Skeletal muscle satellite cell (primary cell): ENCODE measurements around the gene RCC1.
"Not testable (repeated sequence)": the region's sequence is repeated elsewhere in the genome, so short reads cannot be mapped to it uniquely, and the experiment has no call there.

ENCODE experiments used
- H3K27me3 ChIP-seq: 2 replicates; pipeline ENCODE4 v1.7.0; 2013; ENCODE audit warnings: low read length; ENCODE audit not compliant: control insufficient read depth, insufficient read depth
- H3K36me3 ChIP-seq: 2 replicates; pipeline ENCODE4 v1.7.0; 2013; ENCODE audit warnings: mild to moderate bottlenecking, control low read depth, low read length; ENCODE audit not compliant: insufficient read depth
- H3K4me1 ChIP-seq: 2 replicates; pipeline ENCODE4 v1.7.0; 2013; ENCODE audit warnings: low read length; ENCODE audit not compliant: control insufficient read depth, insufficient read depth
- H3K4me2 ChIP-seq: 2 replicates; pipeline ENCODE4 v1.7.0; 2013; ENCODE audit warnings: mild to moderate bottlenecking, low read length
- H3K4me3 ChIP-seq: 2 replicates; pipeline ENCODE4 v1.7.0; 2013; ENCODE audit warnings: low read length
- H3K9ac ChIP-seq: 2 replicates; pipeline ENCODE4 v1.7.0; 2013; ENCODE audit warnings: mild to moderate bottlenecking, low read depth, low read length, moderate library complexity
- H3K9me3 ChIP-seq: replicated peaks from 2 replicates; pipeline ENCODE4 v1.7.0; 2013; ENCODE audit warnings: mild to moderate bottlenecking, control low read depth, low read length

The RCC1 gene

GRCh38 chr1:28525002-28525642, 19.3 kb downstream of the RCC1 start:
- H3K4me2 ChIP-seq, H3K9ac ChIP-seq, H3K9me3 ChIP-seq, H3K27me3 ChIP-seq, H3K36me3 ChIP-seq, H3K4me3 ChIP-seq, H3K4me1 ChIP-seq: not testable (repeated sequence)

GRCh38 chr1:28526886-28527285, 21.0 kb downstream of the RCC1 start:
- Histone ChIP-seq H3K36me3 (peaks cover 17% of the 10 kb centered on the region), H3K9ac (no peak overlapping the region), H3K9me3 (no peaks in the 10 kb centered on the region), H3K4me1 (no peaks in the 10 kb centered on the region), H3K4me3 (no peak overlapping the region), H3K27me3 (no peaks in the 10 kb centered on the region), H3K4me2 (no peak overlapping the region)

GRCh38 chr1:28530456-28530855, 24.6 kb downstream of the RCC1 start:
- no peak overlapping the region for H3K4me3 ChIP-seq
- H3K36me3 ChIP-seq, result peaks cover 34% of the 10 kb centered on the region
- no peak overlapping the region for H3K9ac ChIP-seq
- H3K9me3 ChIP-seq, result no peaks in the 10 kb centered on the region
- no peaks in the 10 kb centered on the region for H3K27me3 ChIP-seq
- H3K4me1 ChIP-seq, result no peaks in the 10 kb centered on the region
- no peak overlapping the region for H3K4me2 ChIP-seq

GRCh38 chr1:28534671-28535070, 28.8 kb downstream of the RCC1 start:
- no peak overlapping the region for H3K9ac ChIP-seq
- peaks cover 61% of the 10 kb centered on the region for H3K36me3 ChIP-seq

GRCh38 chr1:28535180-28535579, 29.3 kb downstream of the RCC1 start:
- H3K4me3 ChIP-seq, result no peak overlapping the region
- H3K4me2 ChIP-seq, result no peak overlapping the region
- no peaks in the 10 kb centered on the region for H3K9me3 ChIP-seq
- H3K36me3 ChIP-seq, result peaks cover 56% of the 10 kb centered on the region
- no peaks in the 10 kb centered on the region for H3K27me3 ChIP-seq
- H3K9ac ChIP-seq, result no peak overlapping the region
- H3K4me1 ChIP-seq, result no peaks in the 10 kb centered on the region

More at GRCh38 chr1:28534671-28535070, 28.8 kb downstream of the RCC1 start:
- Histone ChIP-seq H3K27me3 (no peaks in the 10 kb centered on the region), H3K4me2 (no peak overlapping the region), H3K4me1 (no peaks in the 10 kb centered on the region), H3K4me3 (no peak overlapping the region), H3K9me3 (no peaks in the 10 kb centered on the region)

GRCh38 chr1:28537457-28538199, 31.8 kb downstream of the RCC1 start:
- no peak overlapping the region for H3K9ac ChIP-seq
- H3K4me1 ChIP-seq, result no peaks in the 10 kb centered on the region
- H3K27me3 ChIP-seq, result no peaks in the 10 kb centered on the region
- no peak overlapping the region for H3K4me3 ChIP-seq
- H3K4me2 ChIP-seq, result no peak overlapping the region
- no peaks in the 10 kb centered on the region for H3K9me3 ChIP-seq
- peaks cover 40% of the 10 kb centered on the region for H3K36me3 ChIP-seq

- Histone ChIP-seq H3K4me2 (no peak overlapping the region), H3K4me1 (no peaks in the 10 kb centered on the region), H3K9me3 (no peaks in the 10 kb centered on the region), H3K36me3 (peaks cover 40% of the 10 kb centered on the region), H3K27me3 (no peaks in the 10 kb centered on the region), H3K4me3 (no peak overlapping the region), H3K9ac (no peak overlapping the region)
Measured at GRCh38 chr1:28538286-28538685, 32.4 kb downstream of the RCC1 start.

GRCh38 chr1:28540651-28541050, 34.8 kb downstream of the RCC1 start:
- H3K9ac ChIP-seq, result no peak overlapping the region
- no peak overlapping the region for H3K4me3 ChIP-seq
- H3K36me3 ChIP-seq, result peaks cover 29% of the 10 kb centered on the region
- no peak overlapping the region for H3K4me2 ChIP-seq
- H3K27me3 ChIP-seq, result no peaks in the 10 kb centered on the region
- H3K4me1 ChIP-seq, result no peaks in the 10 kb centered on the region
- no peaks in the 10 kb centered on the region for H3K9me3 ChIP-seq

- H3K9me3 ChIP-seq, H3K4me1 ChIP-seq, H3K9ac ChIP-seq, H3K4me2 ChIP-seq, H3K4me3 ChIP-seq, H3K27me3 ChIP-seq: not testable (repeated sequence)
- H3K36me3 ChIP-seq, result peaks cover 20% of the 10 kb centered on the region
Measured at GRCh38 chr1:28541414-28542015, 35.7 kb downstream of the RCC1 start.

GRCh38 chr1:28545246-28545628, 39.4 kb downstream of the RCC1 start:
- Histone ChIP-seq H3K9ac (no peak overlapping the region), H3K4me2 (no peak overlapping the region), H3K36me3 (no peaks in the 10 kb centered on the region), H3K9me3 (no peaks in the 10 kb centered on the region), H3K4me3 (no peak overlapping the region), H3K27me3 (no peaks in the 10 kb centered on the region), H3K4me1 (no peaks in the 10 kb centered on the region)

GRCh38 chr1:28548318-28548717, 42.5 kb downstream of the RCC1 start:
- Histone ChIP-seq H3K36me3 (no peaks in the 10 kb centered on the region), H3K4me2 (no peak overlapping the region), H3K4me3 (no peak overlapping the region), H3K4me1 (peaks cover 4% of the 10 kb centered on the region), H3K9me3 (no peaks in the 10 kb centered on the region), H3K27me3 (no peaks in the 10 kb centered on the region), H3K9ac (no peak overlapping the region)

GRCh38 chr1:28551381-28551780, 45.5 kb downstream of the RCC1 start:
- H3K27me3 ChIP-seq, result no peaks in the 10 kb centered on the region
- H3K4me2 ChIP-seq, result no peak overlapping the region
- H3K9ac ChIP-seq, result no peak overlapping the region
- peaks cover 11% of the 10 kb centered on the region for H3K4me1 ChIP-seq
- peaks cover 3% of the 10 kb centered on the region for H3K36me3 ChIP-seq
- H3K9me3 ChIP-seq, result no peaks in the 10 kb centered on the region
- H3K4me3 ChIP-seq, result no peak overlapping the region
